Stimulated activated CD8-positive, alpha-beta memory T cell treated with anti-CD3 and anti-CD28 coated beads, Interleukin-15, amount 100 ng/mL, for 24 hours (primary cell): ENCODE results near the gene POP4.

ENCODE experiments used
- DNase-seq: peaks from one replicate; pipeline ENCODE4 v3.0.0-alpha.2; 2020; ENCODE audit warnings: low read depth

Gene POP4

GRCh38 chr19:29662278-29662603, 56.2 kb downstream of the POP4 start:
- no peak for DNase-seq

- no peak for DNase-seq
Observed at GRCh38 chr19:29662604-29663404, 56.7 kb downstream of the POP4 start.

- no peak for DNase-seq
Observed at GRCh38 chr19:29663861-29664752, 58.0 kb downstream of the POP4 start.

GRCh38 chr19:29664753-29665214, 58.7 kb downstream of the POP4 start:
- no peak for DNase-seq

- peak; percentile 75 for DNase-seq
Observed at GRCh38 chr19:29665215-29665825, 59.2 kb downstream of the POP4 start, which contains the start of gene PLEKHF1. Gene PLEKHF1 (plus strand): TSS chr19:29665461. CDS start chr19:29673840, 8,379 bp downstream.

- no peak for DNase-seq
Observed at GRCh38 chr19:29665826-29666577, 59.9 kb downstream of the POP4 start.
